ENCODE results near the gene KRT76.

The KRT76 gene

DNA sequence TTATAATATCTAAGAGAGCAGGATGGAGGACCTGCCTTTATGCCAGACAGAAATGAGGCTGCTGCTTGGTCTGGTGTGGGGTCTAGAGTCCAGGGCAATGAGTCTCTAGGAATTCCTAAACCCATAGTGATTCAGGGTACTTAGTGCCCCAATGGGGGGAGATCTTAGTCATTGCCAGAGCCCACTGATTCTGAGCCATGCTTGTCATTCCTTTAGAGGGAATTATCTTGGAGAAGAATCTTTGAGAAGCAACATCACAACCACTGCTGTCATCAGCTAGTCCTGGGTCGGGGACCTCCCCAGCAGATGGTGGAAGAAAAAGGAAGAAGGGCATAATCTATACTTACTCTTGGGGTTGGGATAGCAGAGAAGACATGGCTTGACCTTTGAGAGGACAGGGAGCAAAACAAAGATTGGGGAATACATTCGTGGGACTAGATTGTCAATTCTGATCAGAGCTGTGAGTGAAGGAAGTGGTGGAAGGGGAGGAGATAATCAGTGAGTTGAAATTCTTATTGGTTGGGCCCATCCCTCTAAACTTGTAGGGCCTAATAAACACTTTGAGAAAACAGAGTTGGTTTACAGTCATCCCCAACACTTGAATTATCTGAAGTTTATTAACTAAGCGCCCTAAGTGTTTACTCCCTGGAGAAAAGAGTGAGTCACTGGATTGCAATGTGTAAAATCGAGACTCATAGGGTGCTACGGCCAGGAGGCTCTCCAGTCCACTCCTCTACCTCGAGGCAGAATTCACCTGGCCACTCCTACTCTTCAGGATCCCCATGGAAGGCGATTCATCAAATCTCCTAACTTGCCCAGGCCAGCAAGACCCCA, 21.7 kb upstream of the KRT76 start:
- Histone ChIP-seq H3K4me3 (ENCODE audit: low read depth, low read length, poor library complexity, severe bottlenecking) (no peak overlapping the region), H4K20me1 (ENCODE audit: insufficient read depth, low read length) (no peaks in the 10 kb centered on the region), H3K9me3 (ENCODE audit: low read length) (no peaks in the 10 kb centered on the region), H3K79me2 (ENCODE audit: insufficient read depth, low read length) (no peaks in the 10 kb centered on the region), H3K9ac (ENCODE audit: low read length) (no peak overlapping the region), H3K27ac (ENCODE audit: low read depth, low read length, poor library complexity, severe bottlenecking) (no peak overlapping the region), H3K4me2 (ENCODE audit: low read length) (no peak overlapping the region), H3K36me3 (ENCODE audit: insufficient read depth, low read length) (no peaks in the 10 kb centered on the region), H3K9me2 (ENCODE audit: low read depth, low read length) (no peaks in the 10 kb centered on the region), H2AFZ (ENCODE audit: low read length) (no peak overlapping the region), H3K27me3 (ENCODE audit: insufficient read depth, low read length) (peaks cover 5% of the 10 kb centered on the region; the same call in 1 of the 2 replicates), H3K4me1 (ENCODE audit: insufficient read depth, low read length, severe bottlenecking) (no peaks in the 10 kb centered on the region), H3F3A (ENCODE audit: insufficient read depth, low read length) (no peaks in the 10 kb centered on the region)
- no peak for TF ChIP-seq EZH2 (IDR thresholded peaks at IDR 0.05; ENCODE audit: borderline replicate concordance, low read length)
- TF ChIP-seq, protein P1, sequence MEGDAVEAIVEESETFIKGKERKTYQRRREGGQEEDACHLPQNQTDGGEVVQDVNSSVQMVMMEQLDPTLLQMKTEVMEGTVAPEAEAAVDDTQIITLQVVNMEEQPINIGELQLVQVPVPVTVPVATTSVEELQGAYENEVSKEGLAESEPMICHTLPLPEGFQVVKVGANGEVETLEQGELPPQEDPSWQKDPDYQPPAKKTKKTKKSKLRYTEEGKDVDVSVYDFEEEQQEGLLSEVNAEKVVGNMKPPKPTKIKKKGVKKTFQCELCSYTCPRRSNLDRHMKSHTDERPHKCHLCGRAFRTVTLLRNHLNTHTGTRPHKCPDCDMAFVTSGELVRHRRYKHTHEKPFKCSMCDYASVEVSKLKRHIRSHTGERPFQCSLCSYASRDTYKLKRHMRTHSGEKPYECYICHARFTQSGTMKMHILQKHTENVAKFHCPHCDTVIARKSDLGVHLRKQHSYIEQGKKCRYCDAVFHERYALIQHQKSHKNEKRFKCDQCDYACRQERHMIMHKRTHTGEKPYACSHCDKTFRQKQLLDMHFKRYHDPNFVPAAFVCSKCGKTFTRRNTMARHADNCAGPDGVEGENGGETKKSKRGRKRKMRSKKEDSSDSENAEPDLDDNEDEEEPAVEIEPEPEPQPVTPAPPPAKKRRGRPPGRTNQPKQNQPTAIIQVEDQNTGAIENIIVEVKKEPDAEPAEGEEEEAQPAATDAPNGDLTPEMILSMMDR (IDR thresholded peaks at IDR 0.05; ENCODE audit: low read length) = no peak

DNA sequence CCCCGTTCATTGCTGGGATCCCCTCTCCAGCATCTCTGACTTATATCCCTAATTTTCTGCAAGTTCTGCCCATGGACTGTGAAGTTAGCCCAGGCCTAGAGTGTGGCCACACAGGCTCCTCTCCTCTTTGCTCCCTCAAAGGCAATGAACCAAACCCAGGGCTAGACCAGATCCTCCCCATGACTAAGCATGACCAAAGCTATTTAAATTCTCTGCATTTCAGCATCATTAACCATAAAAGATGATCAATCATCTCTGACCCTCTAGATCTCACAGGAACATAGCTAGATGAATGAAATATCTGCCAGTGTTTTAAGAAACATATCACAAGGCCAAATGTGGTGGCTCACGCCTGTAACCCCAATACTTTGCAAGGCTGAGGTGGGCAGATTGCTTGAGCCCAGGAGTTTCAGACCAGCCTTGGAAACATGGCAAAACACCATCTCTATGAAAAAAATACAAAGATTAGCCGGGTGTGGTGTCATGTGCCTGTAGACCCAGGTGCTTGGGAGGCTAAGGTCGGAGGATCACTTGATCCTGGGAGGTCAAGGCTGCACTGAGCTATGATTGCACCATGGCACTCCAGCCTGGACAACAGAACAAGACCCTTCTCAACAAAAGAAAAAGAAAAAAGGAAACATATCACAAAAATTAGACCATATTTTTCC, 21.0 kb upstream of the KRT76 start:
- Histone ChIP-seq H3K9me2 (ENCODE audit: low read depth, low read length) (no peaks in the 10 kb centered on the region), H4K20me1 (ENCODE audit: insufficient read depth, low read length) (no peaks in the 10 kb centered on the region), H3K4me1 (ENCODE audit: insufficient read depth, low read length, severe bottlenecking) (no peaks in the 10 kb centered on the region), H3K4me3 (ENCODE audit: low read depth, low read length, poor library complexity, severe bottlenecking) (no peak overlapping the region), H3K27me3 (ENCODE audit: insufficient read depth, low read length) (peaks cover 5% of the 10 kb centered on the region; the same call in 1 of the 2 replicates), H3K79me2 (ENCODE audit: insufficient read depth, low read length) (no peaks in the 10 kb centered on the region), H3K9me3 (ENCODE audit: low read length) (no peaks in the 10 kb centered on the region), H3K36me3 (ENCODE audit: insufficient read depth, low read length) (no peaks in the 10 kb centered on the region), H3K27ac (ENCODE audit: low read depth, low read length, poor library complexity, severe bottlenecking) (no peak overlapping the region), H2AFZ (ENCODE audit: low read length) (no peak overlapping the region), H3F3A (ENCODE audit: insufficient read depth, low read length) (no peaks in the 10 kb centered on the region), H3K4me2 (ENCODE audit: low read length) (no peak overlapping the region), H3K9ac (ENCODE audit: low read length) (no peak overlapping the region)
- no peak for TF ChIP-seq EZH2 (IDR thresholded peaks at IDR 0.05; ENCODE audit: borderline replicate concordance, low read length)
- TF ChIP-seq, protein P1 (IDR thresholded peaks at IDR 0.05; ENCODE audit: low read length) = no peak

DNA sequence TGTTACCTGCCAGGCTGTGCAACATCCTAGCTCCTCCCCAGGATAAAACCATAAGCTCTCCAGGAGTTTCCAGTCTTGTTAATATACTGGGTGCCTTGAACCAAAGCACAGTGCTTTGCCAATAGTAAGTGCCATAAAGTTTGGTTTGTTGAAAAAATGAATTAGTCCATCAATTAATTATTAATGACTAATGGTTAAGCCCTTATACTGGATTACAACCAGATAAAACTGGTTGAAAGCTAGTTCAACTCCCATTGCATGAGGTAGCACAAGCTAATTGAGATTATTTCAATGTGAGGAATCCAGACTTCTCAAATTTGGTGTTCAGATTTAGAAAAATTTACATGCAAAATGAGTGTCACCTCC, 20.4 kb upstream of the KRT76 start:
- Histone ChIP-seq H3K4me2 (ENCODE audit: low read length) (no peak overlapping the region), H2AFZ (ENCODE audit: low read length) (no peak overlapping the region), H3K4me1 (ENCODE audit: insufficient read depth, low read length, severe bottlenecking) (no peaks in the 10 kb centered on the region), H4K20me1 (ENCODE audit: insufficient read depth, low read length) (no peaks in the 10 kb centered on the region), H3K4me3 (ENCODE audit: low read depth, low read length, poor library complexity, severe bottlenecking) (no peak overlapping the region), H3K79me2 (ENCODE audit: insufficient read depth, low read length) (no peaks in the 10 kb centered on the region), H3K36me3 (ENCODE audit: insufficient read depth, low read length) (no peaks in the 10 kb centered on the region), H3K9me3 (ENCODE audit: low read length) (no peaks in the 10 kb centered on the region), H3F3A (ENCODE audit: insufficient read depth, low read length) (no peaks in the 10 kb centered on the region), H3K27me3 (ENCODE audit: insufficient read depth, low read length) (peaks cover 5% of the 10 kb centered on the region; the same call in 1 of the 2 replicates), H3K9ac (ENCODE audit: low read length) (no peak overlapping the region), H3K9me2 (ENCODE audit: low read depth, low read length) (no peaks in the 10 kb centered on the region), H3K27ac (ENCODE audit: low read depth, low read length, poor library complexity, severe bottlenecking) (no peak overlapping the region)
- TF ChIP-seq EZH2 (IDR thresholded peaks at IDR 0.05; ENCODE audit: borderline replicate concordance, low read length) = no peak
- TF ChIP-seq, protein P1 (IDR thresholded peaks at IDR 0.05; ENCODE audit: low read length) = no peak
